WTC11 (cell line): ENCODE measurements around the gene CALCA. TPM values are rescaled to one million over a fixed set of nuclear protein-coding genes. Genes with fewer than 3 reads are reported as not detected.

ENCODE experiments used
- ATAC-seq: fragments of 200-7000 bp; cut with Tn5 transposase; 2 replicates; pipeline ENCODE4 v1.10.0; 2021; ENCODE audit warnings: mild to moderate bottlenecking, moderate library complexity
- CTCF ChIA-PET: fragments of 300-600 bp; sonication (Branson Sonifier 250); formaldehyde crosslinking; loops from one replicate; lab custom pipeline; 2021; ENCODE audit warnings: antibody characterized with exemption; lab: Charles Lee
- POLR2A ChIA-PET: fragments of 350-600 bp; sonication (Branson Sonifier 250); formaldehyde crosslinking; loops from one replicate; lab custom pipeline; 2021; ENCODE audit warnings: antibody characterized with exemption; lab: Charles Lee
- DNase-seq: peaks from one replicate; pipeline ENCODE4 v3.0.0; 2021; ENCODE audit warnings: low spot score
- H3K27ac Mint-ChIP-seq: 2 replicates; pipeline ENCODE4 v1.8.0; 2021; ENCODE audit warnings: mixed read lengths
- H3K27me3 Mint-ChIP-seq: 2 replicates; pipeline ENCODE4 v1.8.0; 2021; ENCODE audit warnings: low read depth, mild to moderate bottlenecking, moderate library complexity, mixed read lengths
- H3K36me3 Mint-ChIP-seq: 2 replicates; pipeline ENCODE4 v1.8.0; 2021; ENCODE audit warnings: mixed read lengths
- H3K4me1 Mint-ChIP-seq: 2 replicates; pipeline ENCODE4 v1.8.0; 2022; ENCODE audit warnings: mixed read lengths
- H3K4me3 Mint-ChIP-seq: 2 replicates; pipeline ENCODE4 v1.8.0; 2021; ENCODE audit warnings: mild to moderate bottlenecking, moderate library complexity, mixed read lengths
- H3K9me3 Mint-ChIP-seq: 2 replicates; pipeline ENCODE4 v1.8.0; 2021; ENCODE audit warnings: mixed read lengths
- FOXJ3 ChIP-seq: sonication (generic); formaldehyde crosslinking; IDR thresholded peaks from 2 replicates; pipeline ENCODE4 v1.9.0; 2021; ENCODE audit warnings: missing genetic modification reagents, mild to moderate bottlenecking, borderline replicate concordance
- FOXP1 ChIP-seq: sonication (generic); formaldehyde crosslinking; IDR thresholded peaks from 2 replicates; pipeline ENCODE4 v1.8.0; 2022; ENCODE audit warnings: missing genetic modification reagents, mild to moderate bottlenecking, moderate library complexity, borderline replicate concordance
- PRDM15 ChIP-seq: sonication (generic); formaldehyde crosslinking; IDR thresholded peaks from 2 replicates; pipeline ENCODE4 v1.8.0; 2022; ENCODE audit warnings: missing genetic modification reagents
- SMAD3 ChIP-seq: sonication (generic); formaldehyde crosslinking; IDR thresholded peaks from 2 replicates; pipeline ENCODE4 v1.8.0; 2022; ENCODE audit warnings: missing genetic modification reagents, mild to moderate bottlenecking, borderline replicate concordance
- SMAD4 ChIP-seq: sonication (generic); formaldehyde crosslinking; IDR thresholded peaks from 2 replicates; pipeline ENCODE4 v1.8.0; 2022; ENCODE audit warnings: mild to moderate bottlenecking, missing genetic modification reagents
- SP1 ChIP-seq: sonication (generic); formaldehyde crosslinking; conservative IDR thresholded peaks from 2 replicates; pipeline ENCODE4 v1.8.1; 2022; ENCODE audit warnings: missing genetic modification reagents
- USF1 ChIP-seq: sonication (generic); formaldehyde crosslinking; IDR thresholded peaks from 2 replicates; pipeline ENCODE4 v1.8.0; 2022; ENCODE audit warnings: mild to moderate bottlenecking, missing genetic modification reagents
- ZBTB21 ChIP-seq: sonication (generic); formaldehyde crosslinking; IDR thresholded peaks from 2 replicates; pipeline ENCODE4 v1.8.1; 2023; ENCODE audit warnings: mild to moderate bottlenecking, missing genetic modification reagents, borderline replicate concordance
- ZSCAN18 ChIP-seq: fragments of 250-450 bp; sonication (Bioruptor Pico); IDR thresholded peaks from 2 replicates; pipeline ENCODE4 v2.1.2; 2022; ENCODE audit warnings: mild to moderate bottlenecking, moderate library complexity
- total RNA-seq: library from RNA; stranded (reverse); gene quantifications from 3 replicates; pipeline ENCODE4 v1.2.3, GENCODE V29; 2021
- TF ChIP-seq, protein P1 (sequence below): fragments of 250-450 bp; sonication (Bioruptor Pico); IDR thresholded peaks from 2 replicates; pipeline ENCODE4 v1.9.0; 2021; ENCODE audit warnings: mild to moderate bottlenecking
- TF ChIP-seq, protein P2 (sequence below): fragments of 250-450 bp; sonication (Bioruptor Pico); IDR thresholded peaks from 2 replicates; pipeline ENCODE4 v1.9.0; 2021; ENCODE audit warnings: mild to moderate bottlenecking
- TF ChIP-seq, protein P3 (sequence below): sonication (generic); formaldehyde crosslinking; IDR thresholded peaks from 2 replicates; pipeline ENCODE4 v1.8.1; 2023; ENCODE audit warnings: mild to moderate bottlenecking, missing genetic modification reagents, borderline replicate concordance

The CALCA gene
- total RNA-seq, 1 experiment from 2014 or later = 0.42 TPM

- Mint-ChIP-seq H3K4me1 (peaks cover 61% of the 10 kb centered on the region), H3K27ac (no peak overlapping the region), H3K36me3 (no peaks in the 10 kb centered on the region), H3K9me3 (no peaks in the 10 kb centered on the region), H3K27me3 (peaks cover 97% of the 10 kb centered on the region), H3K4me3 (peak overlapping the region; percentile 67)
- DNase-seq (peak; percentile 53), ATAC-seq (peak; percentile 2)
- ChIA-PET POLR2A (interaction anchor here (0.9 to 2.0 kb wide), 3 partner anchors 61 to 82 kb away, joined by 3 to 5 read pairs (median 4); partner anchors contain the start of gene CYP2R1), CTCF (interaction anchor here (0.5 to 5.3 kb wide), 43 partner anchors 25 to 555 kb away, joined by 3 to 116 read pairs (median 5); partner anchors contain the start of genes CALCB, CYP2R1 and INSC)
- peak; percentile 91 for TF ChIP-seq PRDM15 (CRISPR knock-in tag)
- TF ChIP-seq, protein P1, sequence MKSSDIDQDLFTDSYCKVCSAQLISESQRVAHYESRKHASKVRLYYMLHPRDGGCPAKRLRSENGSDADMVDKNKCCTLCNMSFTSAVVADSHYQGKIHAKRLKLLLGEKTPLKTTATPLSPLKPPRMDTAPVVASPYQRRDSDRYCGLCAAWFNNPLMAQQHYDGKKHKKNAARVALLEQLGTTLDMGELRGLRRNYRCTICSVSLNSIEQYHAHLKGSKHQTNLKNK (CRISPR knock-in tag) = no peak
Observed at GRCh38 chr11:14973621-14974514, 1.7 kb upstream of the CALCA start.

GRCh38 chr11:14972581-14973495, 687 bp upstream of the CALCA start:
- Mint-ChIP-seq H3K4me1 (peaks cover 56% of the 10 kb centered on the region), H3K9me3 (no peaks in the 10 kb centered on the region), H3K36me3 (no peaks in the 10 kb centered on the region), H3K4me3 (peak overlapping the region; percentile 71), H3K27ac (no peak overlapping the region), H3K27me3 (peaks cover 99% of the 10 kb centered on the region)
- ChIA-PET CTCF (interaction anchor here (1.0 to 5.3 kb wide), 9 partner anchors 34 to 518 kb away, joined by 3 to 116 read pairs (median 13); partner anchors contain the start of gene CALCB), POLR2A (interaction anchor here (1.9 kb wide), 1 partner anchor 62 kb away, joined by 4 read pairs; no protein-coding TSS in a partner anchor)
- DNase-seq = no peak
- ATAC-seq = no peak
- TF ChIP-seq FOXP1 (no peak), SMAD4 (CRISPR knock-in tag) (no peak), FOXJ3 (no peak), ZBTB21 (CRISPR knock-in tag) (no peak), SMAD3 (CRISPR knock-in tag) (no peak), USF1 (CRISPR knock-in tag) (no peak), ZSCAN18 (CRISPR knock-in tag) (no peak), SP1 (no peak)
- TF ChIP-seq, protein P2, sequence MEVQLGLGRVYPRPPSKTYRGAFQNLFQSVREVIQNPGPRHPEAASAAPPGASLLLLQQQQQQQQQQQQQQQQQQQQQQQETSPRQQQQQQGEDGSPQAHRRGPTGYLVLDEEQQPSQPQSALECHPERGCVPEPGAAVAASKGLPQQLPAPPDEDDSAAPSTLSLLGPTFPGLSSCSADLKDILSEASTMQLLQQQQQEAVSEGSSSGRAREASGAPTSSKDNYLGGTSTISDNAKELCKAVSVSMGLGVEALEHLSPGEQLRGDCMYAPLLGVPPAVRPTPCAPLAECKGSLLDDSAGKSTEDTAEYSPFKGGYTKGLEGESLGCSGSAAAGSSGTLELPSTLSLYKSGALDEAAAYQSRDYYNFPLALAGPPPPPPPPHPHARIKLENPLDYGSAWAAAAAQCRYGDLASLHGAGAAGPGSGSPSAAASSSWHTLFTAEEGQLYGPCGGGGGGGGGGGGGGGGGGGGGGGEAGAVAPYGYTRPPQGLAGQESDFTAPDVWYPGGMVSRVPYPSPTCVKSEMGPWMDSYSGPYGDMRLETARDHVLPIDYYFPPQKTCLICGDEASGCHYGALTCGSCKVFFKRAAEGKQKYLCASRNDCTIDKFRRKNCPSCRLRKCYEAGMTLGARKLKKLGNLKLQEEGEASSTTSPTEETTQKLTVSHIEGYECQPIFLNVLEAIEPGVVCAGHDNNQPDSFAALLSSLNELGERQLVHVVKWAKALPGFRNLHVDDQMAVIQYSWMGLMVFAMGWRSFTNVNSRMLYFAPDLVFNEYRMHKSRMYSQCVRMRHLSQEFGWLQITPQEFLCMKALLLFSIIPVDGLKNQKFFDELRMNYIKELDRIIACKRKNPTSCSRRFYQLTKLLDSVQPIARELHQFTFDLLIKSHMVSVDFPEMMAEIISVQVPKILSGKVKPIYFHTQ (CRISPR knock-in tag) = no peak
- TF ChIP-seq, protein P3, sequence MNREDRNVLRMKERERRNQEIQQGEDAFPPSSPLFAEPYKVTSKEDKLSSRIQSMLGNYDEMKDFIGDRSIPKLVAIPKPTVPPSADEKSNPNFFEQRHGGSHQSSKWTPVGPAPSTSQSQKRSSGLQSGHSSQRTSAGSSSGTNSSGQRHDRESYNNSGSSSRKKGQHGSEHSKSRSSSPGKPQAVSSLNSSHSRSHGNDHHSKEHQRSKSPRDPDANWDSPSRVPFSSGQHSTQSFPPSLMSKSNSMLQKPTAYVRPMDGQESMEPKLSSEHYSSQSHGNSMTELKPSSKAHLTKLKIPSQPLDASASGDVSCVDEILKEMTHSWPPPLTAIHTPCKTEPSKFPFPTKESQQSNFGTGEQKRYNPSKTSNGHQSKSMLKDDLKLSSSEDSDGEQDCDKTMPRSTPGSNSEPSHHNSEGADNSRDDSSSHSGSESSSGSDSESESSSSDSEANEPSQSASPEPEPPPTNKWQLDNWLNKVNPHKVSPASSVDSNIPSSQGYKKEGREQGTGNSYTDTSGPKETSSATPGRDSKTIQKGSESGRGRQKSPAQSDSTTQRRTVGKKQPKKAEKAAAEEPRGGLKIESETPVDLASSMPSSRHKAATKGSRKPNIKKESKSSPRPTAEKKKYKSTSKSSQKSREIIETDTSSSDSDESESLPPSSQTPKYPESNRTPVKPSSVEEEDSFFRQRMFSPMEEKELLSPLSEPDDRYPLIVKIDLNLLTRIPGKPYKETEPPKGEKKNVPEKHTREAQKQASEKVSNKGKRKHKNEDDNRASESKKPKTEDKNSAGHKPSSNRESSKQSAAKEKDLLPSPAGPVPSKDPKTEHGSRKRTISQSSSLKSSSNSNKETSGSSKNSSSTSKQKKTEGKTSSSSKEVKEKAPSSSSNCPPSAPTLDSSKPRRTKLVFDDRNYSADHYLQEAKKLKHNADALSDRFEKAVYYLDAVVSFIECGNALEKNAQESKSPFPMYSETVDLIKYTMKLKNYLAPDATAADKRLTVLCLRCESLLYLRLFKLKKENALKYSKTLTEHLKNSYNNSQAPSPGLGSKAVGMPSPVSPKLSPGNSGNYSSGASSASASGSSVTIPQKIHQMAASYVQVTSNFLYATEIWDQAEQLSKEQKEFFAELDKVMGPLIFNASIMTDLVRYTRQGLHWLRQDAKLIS (CRISPR knock-in tag) = no peak
